HG03103 (cell line): ENCODE results near the gene ATP5F1D.
"Not testable (repeated sequence)": the region's sequence is repeated elsewhere in the genome, so short reads cannot be mapped to it uniquely, and the experiment has no call there.

Experiments
- ATAC-seq: cut with Tn5 transposase; IDR thresholded peaks from one replicate; pipeline ENCODE4 v1.9.1; 2021; ENCODE audit warnings: low read depth; ENCODE audit not compliant: unreplicated experiment

The ATP5F1D gene

DNA sequence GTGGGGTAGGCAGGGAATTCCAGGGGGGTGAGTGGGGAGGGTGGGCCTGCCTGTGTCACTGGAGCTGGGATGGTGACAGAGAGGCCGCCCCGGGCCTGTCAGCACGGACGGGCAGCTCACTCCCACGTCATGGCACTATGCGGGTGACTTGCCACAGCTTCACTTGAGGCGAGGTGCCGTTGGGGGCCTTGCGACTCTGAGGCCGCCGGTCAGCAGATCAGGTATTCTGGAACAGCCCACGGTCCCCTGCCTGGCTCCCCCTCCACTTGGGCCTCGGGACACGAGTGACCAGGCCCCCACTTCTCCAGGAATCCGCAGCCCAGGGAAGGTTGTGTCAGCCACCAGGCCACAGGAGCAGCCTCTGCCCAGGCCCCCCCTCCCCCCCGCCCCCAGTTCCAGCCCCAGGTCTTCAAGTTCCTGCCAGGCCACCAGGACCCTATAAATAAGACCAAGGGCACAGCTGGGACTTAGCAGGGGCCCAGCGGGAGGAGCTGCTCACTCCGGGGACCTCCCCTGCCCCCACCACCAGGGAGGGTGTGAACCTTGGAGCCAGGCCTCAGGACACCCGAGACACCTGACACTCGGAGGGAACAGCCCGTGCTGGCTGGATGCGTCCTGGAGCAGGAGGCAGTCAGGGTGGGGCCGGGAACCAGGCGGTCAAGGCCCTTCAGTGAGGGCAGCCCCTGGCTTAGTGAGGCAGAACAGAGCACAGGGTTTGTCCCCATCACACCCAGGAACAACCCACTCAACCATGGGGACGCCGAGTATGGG lies 4.1 kb downstream of the ATP5F1D start:
- ATAC-seq, result no peak

GRCh38 chr19:1246265-1247087 lies 4.9 kb downstream of the ATP5F1D start:
- ATAC-seq, result not testable (repeated sequence)

- ATAC-seq, result no peak
Observed at GRCh38 chr19:1247748-1248138, 6.2 kb downstream of the ATP5F1D start.

DNA sequence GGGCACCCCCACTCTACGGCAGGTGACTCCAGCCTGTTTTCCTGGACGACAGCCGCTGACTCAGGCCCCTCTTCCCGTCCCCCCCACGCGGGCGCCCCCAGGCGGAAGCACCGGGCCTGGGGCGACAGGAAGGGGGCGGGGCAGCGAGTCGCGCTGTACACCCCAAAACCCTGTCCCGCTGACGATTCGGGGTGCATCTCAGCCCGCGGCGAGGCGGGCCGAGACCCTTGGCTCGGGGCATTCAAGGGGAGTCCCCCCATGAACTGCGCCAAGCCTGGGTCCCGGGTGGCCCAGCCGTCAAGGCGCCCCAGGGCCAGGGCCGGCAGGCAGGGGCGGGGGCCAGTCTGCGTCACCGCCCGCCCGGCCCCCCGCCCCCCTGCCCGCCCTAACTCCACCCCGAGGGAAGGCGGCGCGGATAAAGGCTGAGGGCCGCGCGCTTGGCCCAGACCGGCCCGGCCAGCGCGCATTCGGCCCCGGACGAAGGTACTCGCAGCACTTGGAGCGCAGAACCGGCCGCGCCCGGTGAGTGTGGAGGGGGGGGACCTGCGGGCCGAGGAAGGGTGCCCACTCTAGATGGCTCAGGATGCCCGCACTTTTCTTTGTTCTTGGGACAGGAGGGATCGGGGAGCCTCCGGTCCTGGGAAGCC lies 6.7 kb downstream of the ATP5F1D start, which contains the start of gene MIDN:
Gene MIDN, plus strand, starts transcription at position 445 of the 647 bp plus-strand sequence. CDS start 1,714 bp downstream, outside the sequence.
- peak; percentile 10 for ATAC-seq

GRCh38 chr19:1248786-1249297 lies 7.3 kb downstream of the ATP5F1D start:
- peak; percentile 18 for ATAC-seq

GRCh38 chr19:1249298-1249989 lies 7.9 kb downstream of the ATP5F1D start:
- peak; percentile 37 for ATAC-seq

GRCh38 chr19:1249990-1250436 lies 8.5 kb downstream of the ATP5F1D start:
- ATAC-seq, result no peak

- no peak for ATAC-seq
Observed at GRCh38 chr19:1250437-1251260, 9.1 kb downstream of the ATP5F1D start.

DNA sequence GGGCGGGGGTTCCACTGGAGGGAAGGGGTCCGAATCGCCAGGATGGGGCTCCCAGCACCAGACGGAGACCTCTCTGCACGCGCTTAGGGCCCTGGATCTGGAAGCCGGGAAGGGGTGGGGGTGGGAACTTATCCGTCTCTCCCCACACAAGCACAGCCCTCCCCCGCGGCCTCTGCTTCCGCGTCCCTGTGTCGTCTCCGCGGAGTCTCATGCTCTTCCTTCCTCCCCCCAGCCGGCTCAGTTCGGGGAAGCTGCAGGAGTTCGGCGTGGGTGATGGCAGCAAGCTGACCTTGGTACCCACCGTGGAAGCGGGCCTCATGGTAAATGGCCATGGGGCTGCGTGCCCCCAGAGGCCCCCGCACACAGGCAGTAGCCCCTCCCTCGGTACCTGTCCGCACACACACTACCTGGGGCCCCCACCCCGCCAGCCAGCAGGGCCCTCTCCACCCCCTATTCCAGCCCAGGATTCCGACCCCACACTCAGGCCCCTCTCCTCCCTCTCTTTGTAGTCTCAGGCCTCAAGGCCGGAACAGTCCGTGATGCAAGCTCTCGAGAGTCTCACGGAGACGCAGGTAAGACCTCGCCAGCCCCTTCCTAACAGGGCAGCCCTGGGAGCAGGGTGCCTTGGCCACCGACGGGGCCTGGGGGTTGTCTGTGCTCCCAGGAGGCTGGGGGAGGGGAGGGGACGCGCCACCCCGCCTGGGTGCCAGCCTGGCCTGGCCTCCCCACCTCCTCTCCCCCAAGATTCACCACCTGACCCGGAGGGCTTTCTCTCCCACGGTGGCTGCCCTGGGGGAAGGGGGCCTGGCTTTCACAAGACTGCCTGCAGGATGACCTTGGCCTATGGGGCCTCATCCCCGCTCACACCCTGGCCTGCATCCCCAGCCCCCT lies 10.0 kb downstream of the ATP5F1D start:
- no peak for ATAC-seq

- ATAC-seq, result no peak
Observed at GRCh38 chr19:1252221-1252820, 10.8 kb downstream of the ATP5F1D start.

- no peak for ATAC-seq
Observed at GRCh38 chr19:1252821-1253513, 11.4 kb downstream of the ATP5F1D start.

- ATAC-seq, result no peak
Observed at GRCh38 chr19:1253514-1254080, 12.0 kb downstream of the ATP5F1D start.

- ATAC-seq, result no peak
Observed at GRCh38 chr19:1254081-1254527, 12.6 kb downstream of the ATP5F1D start.

- no peak for ATAC-seq
Observed at GRCh38 chr19:1254530-1255185, 13.1 kb downstream of the ATP5F1D start.

- ATAC-seq, result no peak
Observed at GRCh38 chr19:1255186-1256161, 13.9 kb downstream of the ATP5F1D start.
